ENCODE results near the gene IFITM10.

- TF ChIP-seq RCOR1 (conservative IDR thresholded peaks at IDR 0.05; ENCODE audit: low read depth, low read length) (no peak), POLR2AphosphoS5 (IDR thresholded peaks at IDR 0.05; ENCODE audit: low read length) (no peak), RAD21 (IDR thresholded peaks at IDR 0.05; ENCODE audit: insufficient read depth, low read depth, low read length) (no peak)
These were observed 50.6 kb downstream of the IFITM10 start for GRCh38 chr11:1699771-1700170.

All from GM12878 (cell line).